GM21447 (cell line): Measurements from ENCODE around the gene TARBP1.
"Not testable (repeated sequence)": the region's sequence is repeated elsewhere in the genome, so short reads cannot be mapped to it uniquely, and the experiment has no call there.

Experiments
- ATAC-seq: cut with Tn5 transposase; IDR thresholded peaks from one replicate; pipeline ENCODE4 v1.9.1; 2021; ENCODE audit not compliant: unreplicated experiment

TARBP1 gene

GRCh38 chr1:234397732-234398131 is 81.2 kb downstream of the TARBP1 start:
- ATAC-seq, result no peak

GRCh38 chr1:234396871-234397270 is 82.1 kb downstream of the TARBP1 start:
- no peak for ATAC-seq

- no peak for ATAC-seq
Measured at GRCh38 chr1:234396092-234396491, 82.9 kb downstream of the TARBP1 start.

- ATAC-seq, result no peak
Measured at GRCh38 chr1:234395297-234395696, 83.7 kb downstream of the TARBP1 start.

GRCh38 chr1:234393190-234393589 is 85.8 kb downstream of the TARBP1 start:
- no peak for ATAC-seq

- ATAC-seq, result no peak
Measured at GRCh38 chr1:234388094-234388493, 90.9 kb downstream of the TARBP1 start.

- no peak for ATAC-seq
Measured at GRCh38 chr1:234386122-234386521, 92.9 kb downstream of the TARBP1 start.

GRCh38 chr1:234381699-234382555 is 97.1 kb downstream of the TARBP1 start:
- ATAC-seq, result no peak

- not testable (repeated sequence) for ATAC-seq
Measured at GRCh38 chr1:234379591-234380109, 99.3 kb downstream of the TARBP1 start.

GRCh38 chr1:234375672-234376071 is 103.3 kb downstream of the TARBP1 start:
- no peak for ATAC-seq

- peak; percentile 19 for ATAC-seq
Measured at GRCh38 chr1:234373959-234374254, 105.1 kb downstream of the TARBP1 start.

- ATAC-seq, result peak; percentile 95
Measured at GRCh38 chr1:234373064-234373958, 105.7 kb downstream of the TARBP1 start, which contains the start of gene COA6. COA6 (plus strand) TSS chr1:234373456; CDS start chr1:234373467, 11 bp downstream.

- no peak for ATAC-seq
Measured at GRCh38 chr1:234372011-234372757, 106.8 kb downstream of the TARBP1 start.

GRCh38 chr1:234371414-234371813 is 107.6 kb downstream of the TARBP1 start:
- no peak for ATAC-seq

- ATAC-seq, result no peak
Measured at GRCh38 chr1:234369784-234370183, 109.2 kb downstream of the TARBP1 start.

- ATAC-seq, result no peak
Measured at GRCh38 chr1:234369033-234369430, 109.9 kb downstream of the TARBP1 start.

- ATAC-seq, result no peak
Measured at GRCh38 chr1:234368320-234369032, 110.5 kb downstream of the TARBP1 start.

GRCh38 chr1:234362558-234362957 is 116.4 kb downstream of the TARBP1 start:
- no peak for ATAC-seq

- no peak for ATAC-seq
Measured at GRCh38 chr1:234361102-234361603, 117.8 kb downstream of the TARBP1 start.

- no peak for ATAC-seq
Measured at GRCh38 chr1:234357831-234358230, 121.1 kb downstream of the TARBP1 start.
